Endothelial cell of umbilical vein (primary cell): ENCODE data around the gene OR5AU1. TPM values are rescaled to one million over a fixed set of nuclear protein-coding genes. Genes with fewer than 3 reads are reported as not detected.

ENCODE experiments used
- BruUV-seq: library from RNA; stranded (reverse); fragments of 400-500 nt; replicated peaks from 2 replicates; lab custom pipeline; 2021; lab: Mats Ljungman, UMichigan
- CTCF ChIA-PET: fragments of 300-600, 350-600 bp; sonication (Branson Sonifier 250); formaldehyde crosslinking; loops from one replicate; lab custom pipeline; 2021; ENCODE audit warnings: antibody characterized with exemption, inconsistent platforms; lab: Charles Lee
- POLR2A ChIA-PET: fragments of 300-600, 350-600 bp; sonication (Branson Sonifier 250); formaldehyde crosslinking; loops from one replicate; lab custom pipeline; 2021; ENCODE audit warnings: antibody characterized with exemption, inconsistent platforms; lab: Charles Lee
- DNase-seq: peaks from one replicate; pipeline ENCODE4 v3.0.0-alpha.2; 2011; ENCODE audit warnings: low read depth, low spot score
- FAIRE-seq: peaks from 2 replicates; lab custom pipeline; 2011; peaks lifted over from hg19 to GRCh38; lab: Jason Lieb, UNC
- H2AFZ ChIP-seq: 2 replicates; pipeline ENCODE4 v1.6.0; 2012; ENCODE audit warnings: low read depth, low read length, control low read depth, inconsistent platforms
- H3K27ac ChIP-seq: 2 replicates; pipeline ENCODE4 v1.5.1; 2011; ENCODE audit warnings: low read depth, mild to moderate bottlenecking, control low read depth, low read length, moderate library complexity; ENCODE audit not compliant: insufficient read depth
- H3K27me3 ChIP-seq, 2 experiments: 2 replicates each; pipeline versions ENCODE4 v1.6.0 to v1.6.1; 2011; ENCODE audit warnings: low read length in 2 of 2, mixed read lengths in 1 of 2; ENCODE audit not compliant: control insufficient read depth in 2 of 2, insufficient read depth in 2 of 2
- H3K36me3 ChIP-seq, 2 experiments: 2 replicates in 1 of 2; 3 replicates in 1 of 2; pipeline ENCODE4 v1.5.1; 2011; ENCODE audit warnings: low read length in 2 of 2, mild to moderate bottlenecking in 1 of 2, moderate library complexity in 1 of 2; ENCODE audit not compliant: control insufficient read depth in 2 of 2, insufficient read depth in 2 of 2; ENCODE audit errors: extremely low read depth in 1 of 2
- H3K4me1 ChIP-seq: 3 replicates; pipeline ENCODE4 v1.5.1; 2011; ENCODE audit warnings: mild to moderate bottlenecking, low read length; ENCODE audit not compliant: control insufficient read depth, insufficient read depth; ENCODE audit errors: extremely low read depth
- H3K4me2 ChIP-seq: 2 replicates; pipeline ENCODE4 v1.6.1; 2011; ENCODE audit warnings: low read length, control low read depth, mixed read lengths; ENCODE audit not compliant: insufficient read depth
- H3K4me3 ChIP-seq, 3 experiments: fragments of 200-600 bp in 1 of 3; sonication (generic), shearing (Covaris generic) in 1 of 3; replicated peaks in 1 of 3; 2 replicates each; pipeline ENCODE4 v1.5.1; 2011 to 2016; ENCODE audit warnings: control low read depth in 3 of 3, low read length in 3 of 3, mild to moderate bottlenecking in 2 of 3, inconsistent platforms in 1 of 3, low read depth in 1 of 3, moderate library complexity in 1 of 3; ENCODE audit not compliant: insufficient read depth in 1 of 3
- H3K79me2 ChIP-seq: 2 replicates; pipeline ENCODE4 v1.6.0; 2012; ENCODE audit warnings: low read length, inconsistent platforms; ENCODE audit not compliant: control insufficient read depth, insufficient read depth
- H3K9ac ChIP-seq: replicated peaks from 2 replicates; pipeline ENCODE3; 2011; ENCODE audit warnings: low read length, control low read depth; ENCODE audit not compliant: insufficient read depth; ENCODE audit errors: extremely low read depth
- H3K9me1 ChIP-seq: replicated peaks from 3 replicates; pipeline ENCODE4 v1.6.0; 2011; ENCODE audit warnings: mild to moderate bottlenecking, low read length; ENCODE audit not compliant: control insufficient read depth, insufficient read depth; ENCODE audit errors: extremely low read depth
- H3K9me3 ChIP-seq: replicated peaks from 2 replicates; pipeline ENCODE4 v1.5.1; 2012; ENCODE audit warnings: low read length, inconsistent platforms; ENCODE audit not compliant: control insufficient read depth, insufficient read depth
- H4K20me1 ChIP-seq: replicated peaks from 2 replicates; pipeline ENCODE3; 2011; ENCODE audit warnings: mild to moderate bottlenecking, low read length; ENCODE audit not compliant: control insufficient read depth, insufficient read depth; ENCODE audit errors: extremely low read depth
- EZH2 ChIP-seq: IDR thresholded peaks from 2 replicates; pipeline ENCODE4 v1.6.1; 2012; ENCODE audit warnings: borderline replicate concordance, low read depth, mild to moderate bottlenecking, moderate library complexity, low read length, inconsistent platforms; ENCODE audit not compliant: severe bottlenecking
- FOS ChIP-seq: IDR thresholded peaks from 2 replicates; pipeline ENCODE4 v1.6.1; 2011; ENCODE audit warnings: mild to moderate bottlenecking, low read length, moderate library complexity, borderline replicate concordance; ENCODE audit not compliant: insufficient read depth
- GATA2 ChIP-seq: IDR thresholded peaks from 2 replicates; pipeline ENCODE4 v1.7.0; 2011; ENCODE audit warnings: low read depth, mild to moderate bottlenecking, moderate library complexity, mixed read lengths, low read length; ENCODE audit not compliant: insufficient read length, insufficient read depth
- JUN ChIP-seq: IDR thresholded peaks from 2 replicates; pipeline ENCODE4 v1.6.1; 2011; ENCODE audit warnings: borderline replicate concordance, low read depth; ENCODE audit not compliant: insufficient read length, insufficient read depth
- POLR2A ChIP-seq: IDR thresholded peaks from 2 replicates; pipeline ENCODE4 v1.6.1; 2012; ENCODE audit warnings: low read depth, mild to moderate bottlenecking, control low read depth, low read length
- POLR2AphosphoS5 ChIP-seq: IDR thresholded peaks from 2 replicates; pipeline ENCODE4 v1.6.1; 2012; ENCODE audit warnings: low read depth, mild to moderate bottlenecking, control low read depth, low read length, moderate library complexity; ENCODE audit not compliant: insufficient read depth
- dilution Hi-C: fragments of 300-500 bp; cut with MboI; formaldehyde crosslinking; loops from one replicate; pipeline ENCODE4 v1.15.0; 2019; ENCODE audit warnings: low sequenced_read_pairs; ENCODE audit not compliant: extremely low pct_ligation_motif_present
- intact Hi-C: fragments of 100-400 bp; cut with micrococcal nuclease; formaldehyde crosslinking; loops from one replicate; pipeline ENCODE4 v1.10.0; 2022
- polyA plus RNA-seq, 4 experiments: library from polyadenylated mRNA; depleted of rRNA in 3 of 4; stranded (reverse) in 3 of 4; unstranded in 1 of 4; fragments of >200 nt; gene quantifications; 2 replicates each; pipeline versions ENCODE4 v1.2.1 to v1.2.3, GENCODE V29; 2011 to 2012; ENCODE audit warnings: missing spikeins in 1 of 4
- total RNA-seq: library from RNA; stranded (reverse); gene quantifications from 2 replicates; pipeline ENCODE4 v1.2.3, GENCODE V29; 2021
- TF ChIP-seq, protein P1 (sequence below), 2 donors: IDR thresholded peaks; 1 replicate in 1 of 2; 2 replicates in 1 of 2; pipeline ENCODE4 v1.5.1; 2011; ENCODE audit warnings: low read length in 2 of 2, mild to moderate bottlenecking in 2 of 2, moderate library complexity in 2 of 2, control low read depth in 1 of 2, inconsistent platforms in 1 of 2, low read depth in 1 of 2; ENCODE audit not compliant: insufficient read depth in 1 of 2; ENCODE audit errors: extremely low read depth in 1 of 2

OR5AU1 gene
- total and polyA plus RNA-seq, 2 donors (not counting 3 experiments of a cell fraction or from before 2014, with no cell fraction given), result not detected

GRCh38 chr14:21136024-21136423, 19.8 kb downstream of the OR5AU1 start:
- BruUV-seq, result no TSS peak
- FAIRE-seq, result no peak
- H3K36me3 ChIP-seq, result no peaks in the 10 kb centered on the region

More at GRCh38 chr14:21136024-21136423, 19.8 kb downstream of the OR5AU1 start:
- Histone ChIP-seq H3K9me3 (no peaks in the 10 kb centered on the region), H3K27ac (no peak overlapping the region), H3K9ac (no peak overlapping the region), H3K9me1 (no peaks in the 10 kb centered on the region), H3K79me2 (no peaks in the 10 kb centered on the region), H3K4me1 (no peaks in the 10 kb centered on the region), H3K4me3 (no peak overlapping the region), H2AFZ (no peak overlapping the region), H3K27me3 (no peaks in the 10 kb centered on the region), H3K4me2 (no peak overlapping the region), H4K20me1 (no peaks in the 10 kb centered on the region)
- dilution Hi-C loops, result no loop called here
- POLR2A ChIA-PET, result no interaction called here
- DNase-seq, result peak; percentile 21
- no peak for TF ChIP-seq JUN
- no peak for TF ChIP-seq POLR2AphosphoS5
- no peak for TF ChIP-seq POLR2A
- no peak for TF ChIP-seq EZH2
- no peak for TF ChIP-seq FOS
- no peak for TF ChIP-seq GATA2
- TF ChIP-seq, protein P1, sequence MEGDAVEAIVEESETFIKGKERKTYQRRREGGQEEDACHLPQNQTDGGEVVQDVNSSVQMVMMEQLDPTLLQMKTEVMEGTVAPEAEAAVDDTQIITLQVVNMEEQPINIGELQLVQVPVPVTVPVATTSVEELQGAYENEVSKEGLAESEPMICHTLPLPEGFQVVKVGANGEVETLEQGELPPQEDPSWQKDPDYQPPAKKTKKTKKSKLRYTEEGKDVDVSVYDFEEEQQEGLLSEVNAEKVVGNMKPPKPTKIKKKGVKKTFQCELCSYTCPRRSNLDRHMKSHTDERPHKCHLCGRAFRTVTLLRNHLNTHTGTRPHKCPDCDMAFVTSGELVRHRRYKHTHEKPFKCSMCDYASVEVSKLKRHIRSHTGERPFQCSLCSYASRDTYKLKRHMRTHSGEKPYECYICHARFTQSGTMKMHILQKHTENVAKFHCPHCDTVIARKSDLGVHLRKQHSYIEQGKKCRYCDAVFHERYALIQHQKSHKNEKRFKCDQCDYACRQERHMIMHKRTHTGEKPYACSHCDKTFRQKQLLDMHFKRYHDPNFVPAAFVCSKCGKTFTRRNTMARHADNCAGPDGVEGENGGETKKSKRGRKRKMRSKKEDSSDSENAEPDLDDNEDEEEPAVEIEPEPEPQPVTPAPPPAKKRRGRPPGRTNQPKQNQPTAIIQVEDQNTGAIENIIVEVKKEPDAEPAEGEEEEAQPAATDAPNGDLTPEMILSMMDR (IDR thresholded peaks at IDR 0.05; ENCODE audit: extremely low read depth in 1 of 2, insufficient read depth in 1 of 2, low read depth in 1 of 2, low read length in 2 of 2), result peak; percentile 41 to 43
- CTCF ChIA-PET, result interaction anchor here (0.6 to 3.7 kb wide), 14 partner anchors 8 to 130 kb away, joined by 3 to 22 read pairs (median 5); partner anchors contain the start of gene OR5AU1
- intact Hi-C loops, result loop anchor here (1.0 kb wide), 1 partner anchor 68 kb away; no protein-coding TSS in a partner anchor
